CD4-positive, alpha-beta T cell treated with Interleukin-1 beta for 1 hour (primary cell): ENCODE data around the gene UPP1.
"Not testable (repeated sequence)": the region's sequence is repeated elsewhere in the genome, so short reads cannot be mapped to it uniquely, and the experiment has no call there.

Experiments
- DNase-seq, 2 donors: peaks; one replicate each; pipeline ENCODE4 v3.0.0-alpha.2; 2020 to 2022

The UPP1 gene

GRCh38 chr7:48089046-48090003, at the start of gene UPP1:
TSS of gene UPP1 (plus strand) at chr7:48089265. CDS start at chr7:48094784, 5,519 bp downstream.
- DNase-seq: peak; percentile 91 to 94

DNA sequence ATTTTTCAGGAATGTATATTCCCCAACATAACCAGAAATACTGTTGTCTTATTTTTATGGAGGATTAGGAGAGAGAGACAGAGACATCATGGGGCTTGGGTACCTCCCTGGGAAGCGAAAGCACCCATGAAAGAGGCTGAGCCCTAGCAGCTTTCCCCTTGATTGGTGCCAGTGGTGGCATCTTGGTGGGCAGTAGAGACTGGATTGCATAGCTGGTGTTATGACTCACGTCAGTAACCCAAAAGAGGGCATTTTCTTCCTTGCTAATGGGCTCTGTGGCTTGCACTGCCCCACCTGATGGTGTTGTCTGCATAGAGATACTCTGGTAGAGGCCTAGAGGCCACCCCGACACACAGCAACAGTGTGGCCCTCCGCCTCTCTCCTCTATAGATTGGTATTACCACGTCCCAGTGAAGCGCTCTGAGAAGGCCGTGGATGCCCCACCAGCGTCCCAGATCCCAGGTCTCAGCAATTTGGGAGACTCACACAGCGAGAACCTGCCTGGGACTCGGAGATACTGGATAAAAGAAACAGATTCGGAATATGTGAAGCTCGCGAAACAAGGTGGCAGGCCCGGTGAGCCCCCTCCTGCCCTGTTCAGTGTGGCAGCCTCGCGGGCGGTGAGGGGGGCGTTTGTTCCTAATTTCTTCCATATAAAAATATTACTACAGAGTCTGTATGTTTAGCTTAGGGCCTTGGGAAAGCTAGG, 48.0 kb upstream of the UPP1 start:
- DNase-seq: no peak

DNA sequence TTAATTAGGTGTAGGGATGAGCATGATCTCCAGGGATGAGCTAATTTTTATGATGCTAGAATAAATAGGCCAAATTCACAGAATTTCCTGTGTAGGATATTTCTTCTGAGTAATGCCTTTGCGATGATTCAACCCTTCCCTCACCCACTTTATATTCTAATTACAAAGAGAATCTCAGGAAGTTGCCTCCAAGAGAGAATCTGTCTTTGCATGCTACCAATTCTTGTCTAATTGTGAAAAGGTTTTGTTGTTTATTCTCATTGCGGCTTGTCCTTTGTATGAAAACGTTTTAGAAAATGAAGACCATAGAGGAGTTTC, 47.5 kb upstream of the UPP1 start:
- DNase-seq: no peak

GRCh38 chr7:48042216-48042615, 46.8 kb upstream of the UPP1 start:
- DNase-seq: no peak

DNA sequence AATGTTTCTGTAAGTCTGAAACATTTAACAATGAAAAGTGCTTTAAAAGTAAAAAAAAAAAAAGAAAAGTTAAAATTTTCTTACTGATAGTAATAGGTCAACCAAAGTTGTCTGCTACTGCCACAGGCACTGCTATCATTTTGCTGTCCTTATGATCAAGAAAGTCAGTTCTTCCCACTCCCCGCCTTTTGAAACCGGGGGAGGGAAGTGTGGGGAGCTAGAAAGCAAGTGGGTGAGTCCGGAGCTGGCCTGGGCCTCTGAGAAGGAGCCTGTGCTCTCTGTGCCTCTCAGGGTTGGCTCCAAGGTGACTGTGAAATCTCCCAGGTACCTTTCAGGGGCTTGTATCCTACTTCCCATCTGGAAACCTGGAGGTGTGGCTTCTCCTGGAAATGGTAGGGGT, 46.4 kb upstream of the UPP1 start:
- no peak for DNase-seq

- peak; percentile 6 to 16 for DNase-seq
These were observed 43.8 kb upstream of the UPP1 start for GRCh38 chr7:48045195-48045765.

GRCh38 chr7:48046458-48046857, 42.6 kb upstream of the UPP1 start:
- peak; percentile 31 to 44 for DNase-seq

DNA sequence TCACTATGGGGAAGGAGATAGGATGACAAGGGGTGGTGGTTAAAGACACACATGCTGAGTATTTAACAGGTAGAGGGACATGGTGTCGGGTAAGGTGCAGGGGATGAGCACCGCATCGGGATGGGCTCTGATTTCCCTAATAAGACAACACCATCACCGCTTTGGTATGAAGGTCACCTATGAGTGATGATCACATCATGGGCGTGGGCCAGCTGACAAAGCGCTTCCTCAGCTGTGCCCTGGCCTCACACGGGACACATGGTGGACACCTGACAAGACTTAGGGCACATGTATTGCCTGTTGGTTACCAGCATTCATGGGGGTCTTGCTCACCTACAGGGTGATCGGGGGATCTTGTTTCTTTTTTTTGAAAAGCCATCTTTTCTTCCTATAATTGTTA, 41.0 kb upstream of the UPP1 start:
- DNase-seq: no peak

- peak; percentile 8 to 38 for DNase-seq
These were observed 39.2 kb upstream of the UPP1 start for GRCh38 chr7:48049850-48050249.

DNA sequence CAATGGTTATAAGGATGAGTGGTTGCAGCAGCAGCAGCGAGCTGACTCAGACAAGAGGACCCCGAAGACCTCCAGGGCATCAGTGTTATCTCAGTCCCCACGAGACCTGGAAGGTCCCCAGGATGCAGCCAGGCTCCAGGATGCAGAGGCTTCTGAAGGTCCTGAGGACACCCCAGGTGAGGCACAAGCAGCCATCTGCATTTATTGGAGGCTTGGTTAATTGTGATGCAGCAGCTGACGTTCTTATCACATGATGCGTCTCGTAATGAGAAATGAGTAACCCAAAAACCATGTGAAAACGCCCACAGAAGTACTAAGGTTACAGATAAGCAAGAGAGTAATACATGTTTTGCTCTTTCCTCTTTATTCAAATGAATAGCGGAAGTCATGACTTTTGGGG, 36.3 kb upstream of the UPP1 start:
- peak in 1 of 2 donors; percentile 8 for DNase-seq

DNA sequence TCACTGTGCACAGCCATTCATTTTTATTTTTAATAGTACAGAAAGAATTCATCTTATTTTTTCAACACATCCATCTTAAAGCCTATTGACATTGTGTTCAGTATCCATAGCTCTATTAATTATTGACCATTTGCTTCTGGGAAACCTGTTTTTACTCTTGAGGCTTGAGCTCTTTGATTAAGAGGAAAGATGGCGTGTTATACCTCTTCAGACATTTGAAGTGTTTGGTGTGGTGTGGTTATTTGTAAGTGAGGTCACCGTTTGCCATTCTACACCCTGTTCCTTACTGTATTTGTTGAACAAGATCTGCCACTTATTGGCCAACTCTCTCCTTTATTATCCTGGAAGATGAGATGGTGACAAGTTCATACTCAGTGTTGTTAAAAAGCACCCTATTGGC, 35.3 kb upstream of the UPP1 start:
- DNase-seq: no peak

DNA sequence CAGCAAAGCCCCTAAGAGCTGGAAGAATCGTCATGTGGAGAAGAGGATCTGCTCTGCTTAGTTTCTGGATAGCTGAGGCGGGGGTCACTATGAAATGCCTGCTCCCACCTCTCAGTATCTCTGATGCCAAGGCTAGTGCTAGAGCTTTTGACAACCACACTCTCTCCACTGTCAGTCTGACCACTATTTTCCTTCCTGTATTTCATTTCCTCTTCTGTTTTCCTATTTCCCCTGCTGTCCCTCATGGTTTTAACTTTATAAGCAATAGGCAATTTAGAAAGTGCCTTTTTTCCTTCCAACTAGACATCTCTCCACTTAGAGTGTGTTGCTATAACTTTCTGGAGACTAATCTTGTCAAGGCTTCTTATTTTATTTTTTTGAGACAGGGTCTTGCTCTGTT, 30.1 kb upstream of the UPP1 start:
- DNase-seq: no peak

DNA sequence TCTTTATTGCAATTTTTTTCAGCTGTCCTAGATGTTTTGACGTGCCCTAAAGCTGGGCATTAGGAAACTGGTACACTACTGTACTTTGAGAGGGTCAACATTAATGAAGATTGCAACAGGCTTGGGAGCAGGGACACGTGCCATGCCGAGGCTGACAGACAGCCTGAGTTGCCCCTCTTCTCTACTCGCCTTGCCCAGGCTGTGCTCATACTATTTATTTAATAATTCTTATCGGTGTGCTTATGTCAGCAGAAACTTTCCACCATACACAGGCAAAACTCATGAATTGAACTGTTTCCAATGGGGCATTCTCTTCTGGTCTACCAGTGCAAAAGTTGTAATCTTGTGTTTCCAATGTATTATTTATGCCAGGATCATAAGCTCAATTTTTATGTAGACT, 29.4 kb upstream of the UPP1 start:
- DNase-seq: no peak

DNA sequence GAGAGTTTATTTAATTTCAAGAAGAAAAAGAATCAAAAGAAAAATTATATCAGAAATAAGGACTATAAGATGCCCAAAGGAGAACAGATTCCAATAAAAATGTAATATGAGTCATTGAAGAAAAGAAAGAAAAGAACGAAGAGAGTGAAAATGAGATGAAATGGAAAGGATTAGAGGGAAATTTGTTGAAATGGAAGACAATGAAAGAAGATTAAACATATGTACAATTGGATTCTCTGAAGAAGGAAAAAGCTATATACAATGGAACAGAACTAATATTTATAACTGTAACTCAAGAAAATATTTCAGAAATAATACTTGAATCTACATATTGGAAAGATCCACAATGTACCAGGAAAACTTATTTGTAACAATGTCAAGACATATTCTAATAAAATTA, 25.1 kb upstream of the UPP1 start:
- DNase-seq: no peak

DNA sequence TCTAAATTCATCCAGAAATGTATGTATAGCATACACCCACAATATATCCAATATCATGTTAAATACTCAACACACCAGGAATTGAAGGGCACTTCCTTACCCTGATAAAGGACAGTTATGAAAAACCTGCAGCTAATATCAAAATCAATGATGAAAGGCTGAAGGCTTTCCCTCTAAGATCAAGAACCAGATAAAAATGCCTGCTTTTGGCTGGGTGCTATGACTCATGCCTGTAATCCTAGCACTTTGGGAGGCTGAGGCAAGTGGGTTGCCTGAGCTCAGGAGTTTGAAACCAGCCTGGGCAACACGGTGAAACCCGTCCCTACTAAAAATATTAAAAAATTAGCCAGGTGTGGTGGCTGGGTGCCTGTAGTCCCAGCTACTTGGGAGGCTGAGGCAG, 21.6 kb upstream of the UPP1 start:
- no peak for DNase-seq

GRCh38 chr7:48074204-48074654, 14.8 kb upstream of the UPP1 start:
- no peak for DNase-seq

DNA sequence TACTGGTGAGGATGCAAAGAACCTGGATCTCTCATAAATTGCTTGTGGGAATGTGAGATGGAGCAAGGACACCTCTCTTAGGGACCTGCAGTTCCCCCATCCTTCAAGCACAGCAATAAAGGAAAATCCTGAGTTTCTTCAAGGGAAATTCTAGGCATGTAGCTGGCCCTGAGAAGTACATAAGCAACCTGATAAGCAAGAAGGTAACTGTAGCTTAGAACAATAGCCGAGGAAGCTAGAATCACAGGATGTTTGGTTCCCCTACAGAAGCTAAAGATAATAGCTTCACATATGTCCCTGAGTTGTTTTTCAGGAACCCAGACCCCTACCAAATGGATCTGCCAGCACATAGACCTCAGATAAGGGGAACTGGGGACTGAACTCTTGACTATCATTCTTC, 11.6 kb upstream of the UPP1 start:
- DNase-seq: no peak

- DNase-seq: no peak
These were observed 10.6 kb upstream of the UPP1 start for GRCh38 chr7:48078470-48078869.

- DNase-seq: not testable (repeated sequence)
These were observed 6.7 kb upstream of the UPP1 start for GRCh38 chr7:48082378-48082777.

GRCh38 chr7:48083114-48083830, 5.8 kb upstream of the UPP1 start:
- peak in 1 of 2 donors; percentile 27 for DNase-seq

- DNase-seq: peak; percentile 73 to 82
These were observed 4.2 kb upstream of the UPP1 start for GRCh38 chr7:48084727-48085432.

DNA sequence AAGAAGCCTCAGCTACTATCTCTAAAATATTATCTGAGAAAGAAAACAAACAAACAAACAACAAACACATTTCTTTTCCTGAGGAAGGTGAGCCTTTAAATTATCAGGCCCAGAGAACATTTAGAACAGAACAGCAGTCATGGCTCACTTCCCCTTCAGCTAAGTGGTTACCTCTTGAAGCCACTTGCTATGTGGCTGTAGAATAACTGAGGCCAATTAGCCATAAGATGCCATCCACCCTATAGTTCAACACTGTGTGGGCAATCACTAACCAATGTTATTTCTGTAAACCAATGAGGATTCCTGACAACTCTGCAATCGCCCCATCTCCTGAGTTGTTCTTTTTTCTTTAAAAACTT, 3.7 kb upstream of the UPP1 start:
- no peak for DNase-seq

GRCh38 chr7:48085942-48086341, 3.1 kb upstream of the UPP1 start:
- no peak for DNase-seq
